ENCODE measurements around the gene ANO3. TPM values are rescaled to one million over a fixed set of nuclear protein-coding genes. Genes with fewer than 3 reads are reported as not detected.

The ANO3 gene
- polyA plus RNA-seq, 3 donors: not detected

GRCh38 chr11:26708736-26709456, 377.0 kb downstream of the ANO3 start:
- Histone ChIP-seq H3K27me3 (ENCODE audit: control insufficient read depth in 2 of 2, insufficient read depth in 2 of 2, low read length in 2 of 2) (no peaks in the 10 kb centered on the region), H3K9ac (ENCODE audit: insufficient read depth, low read length, poor library complexity, severe bottlenecking) (no peak overlapping the region), H3K79me2 (ENCODE audit: insufficient read depth, low read length) (no peaks in the 10 kb centered on the region), H3K4me2 (replicated peaks; ENCODE audit: extremely low read depth, low read length, poor library complexity, severe bottlenecking) (no peak overlapping the region), H3K4me3 (replicated peaks in 1 of 3; ENCODE audit: low read depth in 2 of 3, low read length in 3 of 3) (no peak overlapping the region), H3K27ac (ENCODE audit: low read depth in 1 of 2, low read length in 2 of 2) (no peak overlapping the region), H3K36me3 (replicated peaks in 1 of 2; ENCODE audit: control insufficient read depth in 1 of 2, insufficient read depth in 2 of 2, low read length in 2 of 2) (no peaks in the 10 kb centered on the region), H3K9me3 (replicated peaks in 1 of 2; ENCODE audit: control insufficient read depth in 1 of 2, insufficient read depth in 1 of 2, low read length in 2 of 2) (no peaks in the 10 kb centered on the region), H2AFZ (ENCODE audit: insufficient read depth, low read depth, low read length, poor library complexity, severe bottlenecking) (no peak overlapping the region), H3K4me1 (ENCODE audit: control insufficient read depth in 1 of 2, insufficient read depth in 2 of 2, low read length in 2 of 2) (no peaks in the 10 kb centered on the region), H4K20me1 (ENCODE audit: insufficient read depth, low read length) (no peaks in the 10 kb centered on the region)
- H3K27ac Mint-ChIP-seq: no peak overlapping the region
- H3K36me3 Mint-ChIP-seq: no peaks in the 10 kb centered on the region
- DNase-seq: no peak
- intact Hi-C loops (cut with micrococcal nuclease): no loop called here
- no peaks in the 10 kb centered on the region for H3K27me3 Mint-ChIP-seq (ENCODE audit: low read depth in 3 of 3)
- no peaks in the 10 kb centered on the region for H3K4me1 Mint-ChIP-seq
- no peaks in the 10 kb centered on the region for H3K9me3 Mint-ChIP-seq
- TF ChIP-seq, protein P1, sequence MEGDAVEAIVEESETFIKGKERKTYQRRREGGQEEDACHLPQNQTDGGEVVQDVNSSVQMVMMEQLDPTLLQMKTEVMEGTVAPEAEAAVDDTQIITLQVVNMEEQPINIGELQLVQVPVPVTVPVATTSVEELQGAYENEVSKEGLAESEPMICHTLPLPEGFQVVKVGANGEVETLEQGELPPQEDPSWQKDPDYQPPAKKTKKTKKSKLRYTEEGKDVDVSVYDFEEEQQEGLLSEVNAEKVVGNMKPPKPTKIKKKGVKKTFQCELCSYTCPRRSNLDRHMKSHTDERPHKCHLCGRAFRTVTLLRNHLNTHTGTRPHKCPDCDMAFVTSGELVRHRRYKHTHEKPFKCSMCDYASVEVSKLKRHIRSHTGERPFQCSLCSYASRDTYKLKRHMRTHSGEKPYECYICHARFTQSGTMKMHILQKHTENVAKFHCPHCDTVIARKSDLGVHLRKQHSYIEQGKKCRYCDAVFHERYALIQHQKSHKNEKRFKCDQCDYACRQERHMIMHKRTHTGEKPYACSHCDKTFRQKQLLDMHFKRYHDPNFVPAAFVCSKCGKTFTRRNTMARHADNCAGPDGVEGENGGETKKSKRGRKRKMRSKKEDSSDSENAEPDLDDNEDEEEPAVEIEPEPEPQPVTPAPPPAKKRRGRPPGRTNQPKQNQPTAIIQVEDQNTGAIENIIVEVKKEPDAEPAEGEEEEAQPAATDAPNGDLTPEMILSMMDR (IDR thresholded peaks at IDR 0.05): no peak
- no peak overlapping the region for H3K4me3 Mint-ChIP-seq
- no CpG with 5 or more reads among the region's 2 CpGs for WGBS (ENCODE audit: insufficient coverage)

GRCh38 chr11:26710489-26710888, 378.6 kb downstream of the ANO3 start:
- Histone ChIP-seq H3K9me3 (replicated peaks in 1 of 2; ENCODE audit: control insufficient read depth in 1 of 2, insufficient read depth in 1 of 2, low read length in 2 of 2) (no peaks in the 10 kb centered on the region), H3K27me3 (ENCODE audit: control insufficient read depth in 2 of 2, insufficient read depth in 2 of 2, low read length in 2 of 2) (no peaks in the 10 kb centered on the region), H3K4me3 (replicated peaks in 1 of 3; ENCODE audit: low read depth in 2 of 3, low read length in 3 of 3) (no peak overlapping the region), H4K20me1 (ENCODE audit: insufficient read depth, low read length) (no peaks in the 10 kb centered on the region), H3K4me1 (ENCODE audit: control insufficient read depth in 1 of 2, insufficient read depth in 2 of 2, low read length in 2 of 2) (no peaks in the 10 kb centered on the region), H3K9ac (ENCODE audit: insufficient read depth, low read length, poor library complexity, severe bottlenecking) (no peak overlapping the region), H3K4me2 (replicated peaks; ENCODE audit: extremely low read depth, low read length, poor library complexity, severe bottlenecking) (no peak overlapping the region), H3K36me3 (replicated peaks in 1 of 2; ENCODE audit: control insufficient read depth in 1 of 2, insufficient read depth in 2 of 2, low read length in 2 of 2) (no peaks in the 10 kb centered on the region), H3K79me2 (ENCODE audit: insufficient read depth, low read length) (no peaks in the 10 kb centered on the region), H2AFZ (ENCODE audit: insufficient read depth, low read depth, low read length, poor library complexity, severe bottlenecking) (no peak overlapping the region), H3K27ac (ENCODE audit: low read depth in 1 of 2, low read length in 2 of 2) (no peak overlapping the region)
- DNase-seq: no peak
- H3K27ac Mint-ChIP-seq: no peak overlapping the region
- no peaks in the 10 kb centered on the region for H3K27me3 Mint-ChIP-seq (ENCODE audit: low read depth in 3 of 3)
- TF ChIP-seq, protein P1 (IDR thresholded peaks at IDR 0.05): no peak
- no CpG with 5 or more reads among the region's 2 CpGs for WGBS (ENCODE audit: insufficient coverage)
- intact Hi-C loops (cut with micrococcal nuclease): no loop called here
- H3K9me3 Mint-ChIP-seq: no peaks in the 10 kb centered on the region
- H3K36me3 Mint-ChIP-seq: no peaks in the 10 kb centered on the region
- H3K4me3 Mint-ChIP-seq: no peak overlapping the region
- no peaks in the 10 kb centered on the region for H3K4me1 Mint-ChIP-seq
